ENCODE results near the gene COX5B. TPM values are rescaled to one million over a fixed set of nuclear protein-coding genes. Genes with fewer than 3 reads are reported as not detected.
A peak's percentile ranks its signal among the peaks of the same experiment; 100 is the strongest.

COX5B gene
- total and polyA plus RNA-seq, 9 of the 15 experiments (the other 6 are each of a cell fraction or from before 2014, with no cell fraction given) = 154 to 1,424 (median 487) TPM

- DNase-seq (ENCODE audit: extremely low read depth in 1 of 4, low spot score in 3 of 4) = peak; percentile 40 to 60 (median 57)
- H3K27me3 ChIP-seq (ENCODE audit: control insufficient read depth in 2 of 2, insufficient read depth in 2 of 2, low read length in 2 of 2) = no peaks in the 10 kb centered on the region
- H3K9me1 ChIP-seq (ENCODE audit: control insufficient read depth, insufficient read depth, low read length) = no peaks in the 10 kb centered on the region
- H4K20me1 ChIP-seq (replicated peaks; ENCODE audit: control insufficient read depth, insufficient read depth, low read length) = 0 out of 2 replicates have a peak, but pooled peaks cover 4% of the 10 kb centered on the region
- H3K9ac ChIP-seq (ENCODE audit: insufficient read depth in 1 of 2, low read depth in 2 of 2, low read length in 2 of 2) = peak overlapping the region; percentile 92
- ChIA-PET POLR2A (interaction anchor here (0.7 to 11.8 kb wide), 10 partner anchors 10 to 73 kb away, joined by 3 to 135 read pairs (median 4); partner anchors contain the start of gene ACTR1B), CTCF (ENCODE audit: low intra/inter-chr PET ratio) (interaction anchor here (1.8 kb wide), 1 partner anchor 54 kb away, joined by 8 read pairs; no protein-coding TSS in a partner anchor)
- H3K9me3 ChIP-seq (replicated peaks; ENCODE audit: control insufficient read depth, insufficient read depth, low read depth, low read length) = no peaks in the 10 kb centered on the region
- H3K4me1 ChIP-seq (replicated peaks in 1 of 2; ENCODE audit: control insufficient read depth in 2 of 2, insufficient read depth in 2 of 2, low read length in 2 of 2) = peaks cover 13 to 19% of the 10 kb centered on the region in 2 experiments
- peak overlapping the region; percentile 88 for H2AFZ ChIP-seq (ENCODE audit: low read depth, low read length)
- H3K79me2 ChIP-seq (ENCODE audit: control insufficient read depth, insufficient read depth, low read length) = peaks cover 32% of the 10 kb centered on the region
- 3% methylated on average over 19 of the region's 19 CpGs for WGBS (ENCODE audit: insufficient coverage, low coverage, missing lambda C conversion rate)
- peak overlapping the region; percentile 81 for H3K4me3 ChIP-seq
- intact Hi-C loops (cut with micrococcal nuclease) (loop anchor here (1.0 to 10.0 kb wide), 2 partner anchors 19 to 50 kb away; partner anchors contain the start of gene ACTR1B), in situ Hi-C loops (cut with MboI) (no loop called here)
- H3K36me3 ChIP-seq (ENCODE audit: control insufficient read depth, insufficient read depth, low read length) = peaks cover 32% of the 10 kb centered on the region
- H3K27ac ChIP-seq (ENCODE audit: extremely low read depth, low read depth, low read length) = peak overlapping the region; percentile 92
- FAIRE-seq = no peak
- TSS peak; percentile 96 for BruUV-seq (replicated peaks)
- peak overlapping the region; percentile 86 for H3K4me2 ChIP-seq (ENCODE audit: insufficient read depth, low read length)
- peak; percentile 63 for ATAC-seq
- TF ChIP-seq MXD1 (CRISPR knock-in tag; IDR thresholded peaks at IDR 0.05; ENCODE audit: borderline replicate concordance, poor library complexity, severe bottlenecking) (no peak), JUND (IDR thresholded peaks at IDR 0.05; ENCODE audit: borderline replicate concordance, low read depth, low read length) (no peak), JUND (tag; IDR thresholded peaks at IDR 0.05; ENCODE audit: borderline replicate concordance, low read depth, low read length) (0 out of 3 replicates have a peak, but pooled peaks have one; percentile 19), CBX5 (IDR thresholded peaks at IDR 0.05; ENCODE audit: borderline replicate concordance, low read depth) (0 out of 2 replicates have a peak, but pooled peaks have one; percentile 7), GTF2E2 (tag; IDR thresholded peaks at IDR 0.05) (no peak), PHB (CRISPR knock-in tag; IDR thresholded peaks at IDR 0.05) (0 out of 2 replicates have a peak, but pooled peaks have one; percentile 18), AFF1 (IDR thresholded peaks at IDR 0.05; ENCODE audit: low read depth in 1 of 2, partially characterized antibody in 2 of 2) (no peak), SMAD4 (CRISPR knock-in tag; conservative IDR thresholded peaks at IDR 0.05) (peak; percentile 20), ZC3H4 (CRISPR knock-in tag; IDR thresholded peaks at IDR 0.05; ENCODE audit: borderline replicate concordance) (peak; percentile 88; the same call in 1 of the 2 replicates), ZNF592 (IDR thresholded peaks at IDR 0.05) (peak; percentile 78), ZNF12 (CRISPR knock-in tag; IDR thresholded peaks at IDR 0.05) (peak; percentile 45; the same call in 1 of the 2 replicates)
These were observed 659 bp upstream of the COX5B start for GRCh38 chr2:97645112-97645694.

All from K562 (cell line).